Neural crest cell (in vitro differentiated cells): Measurements from ENCODE around the gene COMP. TPM values are rescaled to one million over a fixed set of nuclear protein-coding genes. Genes with fewer than 3 reads are reported as not detected.

ENCODE experiments used
- DNase-seq: peaks from one replicate; pipeline ENCODE4 v3.0.0; 2021; ENCODE audit warnings: low read depth, mixed read lengths, low spot score
- H3K27ac Mint-ChIP-seq: one replicate; pipeline ENCODE4 v1.8.0; 2021; ENCODE audit warnings: mild to moderate bottlenecking, mixed read lengths; ENCODE audit not compliant: unreplicated experiment
- H3K27me3 Mint-ChIP-seq: 2 replicates; pipeline ENCODE4 v1.8.0; 2021; ENCODE audit warnings: low read depth, mild to moderate bottlenecking, mixed read lengths
- H3K36me3 Mint-ChIP-seq: 2 replicates; pipeline ENCODE4 v1.8.0; 2021; ENCODE audit warnings: low read depth, mild to moderate bottlenecking, mixed read lengths
- H3K4me1 Mint-ChIP-seq: 2 replicates; pipeline ENCODE4 v1.8.0; 2021; ENCODE audit warnings: mixed read lengths
- H3K4me3 Mint-ChIP-seq: one replicate; pipeline ENCODE4 v1.8.0; 2021; ENCODE audit warnings: mild to moderate bottlenecking, mixed read lengths
- H3K9me3 Mint-ChIP-seq: 2 replicates; pipeline ENCODE4 v1.8.0; 2021; ENCODE audit warnings: mixed read lengths
- total RNA-seq: library from RNA; stranded (reverse); gene quantifications from 2 replicates; pipeline ENCODE4 v1.2.1, GENCODE V29; 2021
- TF ChIP-seq, protein P1 (sequence below): fragments of 200-600 bp; sonication (generic); conservative IDR thresholded peaks from 2 replicates; pipeline ENCODE4 v1.5.0; 2021; ENCODE audit warnings: antibody characterized with exemption, mild to moderate bottlenecking

COMP gene
- total RNA-seq, 1 donor from 2014 or later, result not detected

- Mint-ChIP-seq H3K9me3 (no peaks in the 10 kb centered on the region), H3K4me1 (peaks cover 13% of the 10 kb centered on the region), H3K27me3 (no peaks in the 10 kb centered on the region), H3K36me3 (no peaks in the 10 kb centered on the region), H3K4me3 (no peak overlapping the region), H3K27ac (peak overlapping the region; percentile 78)
- TF ChIP-seq, protein P1, sequence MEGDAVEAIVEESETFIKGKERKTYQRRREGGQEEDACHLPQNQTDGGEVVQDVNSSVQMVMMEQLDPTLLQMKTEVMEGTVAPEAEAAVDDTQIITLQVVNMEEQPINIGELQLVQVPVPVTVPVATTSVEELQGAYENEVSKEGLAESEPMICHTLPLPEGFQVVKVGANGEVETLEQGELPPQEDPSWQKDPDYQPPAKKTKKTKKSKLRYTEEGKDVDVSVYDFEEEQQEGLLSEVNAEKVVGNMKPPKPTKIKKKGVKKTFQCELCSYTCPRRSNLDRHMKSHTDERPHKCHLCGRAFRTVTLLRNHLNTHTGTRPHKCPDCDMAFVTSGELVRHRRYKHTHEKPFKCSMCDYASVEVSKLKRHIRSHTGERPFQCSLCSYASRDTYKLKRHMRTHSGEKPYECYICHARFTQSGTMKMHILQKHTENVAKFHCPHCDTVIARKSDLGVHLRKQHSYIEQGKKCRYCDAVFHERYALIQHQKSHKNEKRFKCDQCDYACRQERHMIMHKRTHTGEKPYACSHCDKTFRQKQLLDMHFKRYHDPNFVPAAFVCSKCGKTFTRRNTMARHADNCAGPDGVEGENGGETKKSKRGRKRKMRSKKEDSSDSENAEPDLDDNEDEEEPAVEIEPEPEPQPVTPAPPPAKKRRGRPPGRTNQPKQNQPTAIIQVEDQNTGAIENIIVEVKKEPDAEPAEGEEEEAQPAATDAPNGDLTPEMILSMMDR, result no peak
- no peak for DNase-seq
Observed at GRCh38 chr19:18741124-18742121, 49.7 kb downstream of the COMP start.

DNA sequence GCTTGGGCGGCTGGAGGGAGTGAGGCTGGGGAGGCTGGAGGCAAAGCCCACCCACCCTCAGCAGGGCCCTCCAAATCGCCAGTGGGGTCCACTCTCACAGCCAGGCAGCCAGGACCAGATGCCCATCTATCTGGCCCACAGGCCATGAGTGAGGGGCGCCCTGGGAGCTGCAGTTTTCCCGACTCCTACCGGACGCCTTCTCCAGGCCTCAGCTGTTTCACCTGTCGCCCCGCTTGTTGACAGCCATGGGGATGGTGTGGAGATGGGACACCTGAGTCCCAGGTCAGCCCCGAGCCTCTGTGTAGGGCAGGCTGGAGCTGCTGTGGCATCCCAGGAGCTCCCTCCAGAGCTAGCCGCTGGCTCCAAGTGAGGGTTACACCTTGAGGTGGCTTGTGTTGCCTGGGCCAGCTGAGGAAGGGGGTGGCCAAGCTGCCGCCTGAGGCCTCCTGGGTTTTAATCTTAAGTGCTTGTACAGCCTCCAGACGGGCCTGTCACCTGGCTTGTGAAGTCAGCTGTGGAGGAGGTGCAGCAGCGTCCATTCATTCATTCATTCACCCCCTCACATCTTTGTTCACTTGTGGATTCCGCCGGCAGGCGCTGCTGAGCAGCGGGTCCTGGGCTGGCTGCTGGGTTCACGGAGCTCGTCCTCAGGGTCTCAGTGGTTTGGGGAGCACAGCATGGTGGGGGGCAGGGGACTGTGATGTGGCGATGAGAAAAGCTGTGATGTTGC lies 52.0 kb downstream of the COMP start:
- Mint-ChIP-seq H3K4me1 (peaks cover 14% of the 10 kb centered on the region), H3K36me3 (no peaks in the 10 kb centered on the region), H3K27me3 (no peaks in the 10 kb centered on the region), H3K27ac (no peak overlapping the region), H3K9me3 (no peaks in the 10 kb centered on the region), H3K4me3 (no peak overlapping the region)
- DNase-seq, result no peak
- TF ChIP-seq, protein P1, result no peak

GRCh38 chr19:18737954-18738351 lies 53.2 kb downstream of the COMP start:
- Mint-ChIP-seq H3K27ac (no peak overlapping the region), H3K36me3 (no peaks in the 10 kb centered on the region), H3K4me1 (peaks cover 22% of the 10 kb centered on the region), H3K4me3 (no peak overlapping the region), H3K27me3 (no peaks in the 10 kb centered on the region), H3K9me3 (no peaks in the 10 kb centered on the region)
- TF ChIP-seq, protein P1, result no peak
- no peak for DNase-seq

DNA sequence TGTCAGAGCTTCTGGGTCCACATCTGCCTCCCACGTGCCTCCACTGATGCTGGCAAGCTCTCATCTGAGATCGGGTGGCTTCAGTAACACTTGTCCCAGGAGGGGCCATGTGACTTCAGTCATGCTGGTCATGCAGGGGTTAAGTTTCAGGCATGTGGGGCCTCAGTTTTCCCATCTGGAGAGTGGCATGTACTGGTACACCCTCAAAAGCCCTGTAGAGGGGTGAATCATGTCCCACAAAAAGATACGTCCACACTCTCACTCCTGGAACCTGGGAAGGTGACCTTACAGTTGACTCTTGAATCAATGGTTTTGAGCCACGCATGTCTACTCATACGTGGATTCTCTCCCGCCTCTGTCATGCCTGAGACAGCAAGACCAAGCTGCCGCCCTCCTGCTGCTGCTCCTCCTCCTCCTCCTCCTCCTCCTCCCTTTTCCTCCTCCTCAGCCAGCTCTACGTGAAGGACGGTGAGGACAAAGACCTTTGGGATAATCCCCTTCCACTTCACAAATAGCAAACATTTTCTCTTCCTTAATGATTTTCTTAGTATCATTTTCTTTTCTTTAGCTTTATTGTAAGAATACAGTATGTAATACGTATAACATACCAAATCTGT lies 53.7 kb downstream of the COMP start:
- Mint-ChIP-seq H3K4me1 (peaks cover 23% of the 10 kb centered on the region), H3K4me3 (no peak overlapping the region), H3K27ac (no peak overlapping the region), H3K27me3 (no peaks in the 10 kb centered on the region), H3K9me3 (no peaks in the 10 kb centered on the region), H3K36me3 (no peaks in the 10 kb centered on the region)
- no peak for DNase-seq
- TF ChIP-seq, protein P1, result no peak
